Stimulated activated effector memory CD8-positive, alpha-beta T cell treated with anti-CD3 and anti-CD28 coated beads, Interleukin-12 subunit alpha, Interleukin-12 subunit beta, amount 100 ng/mL, for 72 hours (primary cell): Measurements from ENCODE around the gene SLC2A14.
A peak's percentile ranks its signal among the peaks of the same experiment; 100 is the strongest.
"Not testable (repeated sequence)": the region's sequence is repeated elsewhere in the genome, so short reads cannot be mapped to it uniquely, and the experiment has no call there.

Experiments used
- ATAC-seq: fragments of 150-1000 bp; cut with Tn5 transposase; 2 replicates; pipeline ENCODE4 v1.10.0; 2021
- DNase-seq, 2 donors: peaks; one replicate each; pipeline ENCODE4 v3.0.0; 2021 to 2022; ENCODE audit warnings: low spot score in 2 of 2
- H3K27ac Mint-ChIP-seq: one replicate; pipeline ENCODE4 v1.8.0; 2022; ENCODE audit warnings: mild to moderate bottlenecking, mixed read lengths
- H3K36me3 Mint-ChIP-seq: one replicate; pipeline ENCODE4 v1.8.0; 2022; ENCODE audit warnings: mild to moderate bottlenecking, mixed read lengths
- H3K4me1 Mint-ChIP-seq: one replicate; pipeline ENCODE4 v1.8.0; 2022; ENCODE audit warnings: mixed read lengths
- H3K4me3 Mint-ChIP-seq: one replicate; pipeline ENCODE4 v1.8.0; 2022; ENCODE audit warnings: mild to moderate bottlenecking, mixed read lengths
- H3K9me3 Mint-ChIP-seq: one replicate; pipeline ENCODE4 v1.8.0; 2022; ENCODE audit warnings: mixed read lengths

The SLC2A14 gene

DNA sequence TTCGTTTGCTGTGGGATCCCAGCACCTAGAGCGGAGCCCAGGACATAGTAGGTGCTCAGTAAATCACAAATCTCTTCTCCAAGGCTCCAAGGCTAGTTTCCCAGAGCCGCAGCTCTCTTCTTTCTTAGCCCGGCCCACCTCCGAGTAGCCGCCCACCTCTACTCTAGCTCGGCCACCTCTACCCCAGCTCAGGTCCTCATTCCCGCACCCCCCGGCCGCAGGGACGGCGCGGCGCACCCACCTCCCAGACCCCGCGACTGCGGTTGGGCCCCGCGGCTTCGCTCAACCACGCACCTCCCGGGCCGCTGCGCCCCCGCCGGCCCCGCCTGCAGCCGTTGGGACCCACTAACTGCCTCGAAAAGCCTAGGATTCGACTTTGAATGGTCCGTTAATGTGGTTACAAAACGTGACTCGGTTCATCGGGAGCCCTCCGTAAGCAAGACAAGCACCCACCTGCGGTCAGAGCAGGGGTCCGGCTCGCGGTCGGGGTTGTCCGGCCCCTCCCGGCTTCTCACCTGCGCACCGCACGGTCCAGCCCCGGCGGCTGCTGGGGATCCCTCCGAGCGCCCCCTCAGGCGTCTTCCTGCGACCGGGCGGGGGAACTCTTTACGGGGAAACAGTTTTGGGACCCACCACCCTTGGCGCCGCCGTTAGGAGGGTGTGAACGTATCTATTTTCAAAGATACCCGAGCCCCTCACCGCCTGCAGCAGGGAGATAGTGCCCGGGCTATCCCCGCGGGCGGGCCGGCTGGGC lies at the start of gene SLC2A14:
TSS of gene SLC2A14 (minus strand) at position 350 of the 754 bp plus-strand sequence. CDS start 3,035 bp downstream, outside the sequence.
- Mint-ChIP-seq H3K27ac (no peak within 1 kb of the TSS), H3K4me3 (no peak within 1 kb of the TSS), H3K4me1 (no peaks in the 10 kb centered on the region), H3K9me3 (no peaks in the 10 kb centered on the region), H3K36me3 (no peaks in the 10 kb centered on the region)
- DNase-seq (no peak), ATAC-seq (no peak)

DNA sequence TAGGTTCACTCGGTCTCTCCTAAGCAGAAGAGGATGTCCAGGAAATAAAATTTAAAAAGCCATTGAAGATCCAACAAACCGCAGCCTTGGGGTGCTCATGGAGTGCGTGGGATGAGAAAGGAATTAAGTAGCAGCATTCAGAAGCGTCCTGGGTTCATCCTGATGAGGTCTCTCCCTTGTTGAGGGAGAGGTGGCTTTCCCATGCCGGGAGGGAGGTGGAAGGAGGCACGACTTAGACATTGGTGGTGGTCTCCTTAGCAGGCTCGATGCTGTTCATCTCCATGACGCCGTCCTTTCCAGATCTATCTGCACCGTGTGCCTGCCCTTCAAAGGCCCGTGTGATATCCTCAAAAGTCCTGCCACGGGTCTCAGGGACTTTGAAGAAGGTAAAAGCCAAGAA lies 48.5 kb upstream of the SLC2A14 start:
- H3K4me3 Mint-ChIP-seq, DNase-seq, ATAC-seq, H3K9me3 Mint-ChIP-seq: not testable (repeated sequence)
- peaks cover 52% of the 10 kb centered on the region for H3K4me1 Mint-ChIP-seq
- peaks cover 83% of the 10 kb centered on the region for H3K36me3 Mint-ChIP-seq
- H3K27ac Mint-ChIP-seq: peak overlapping the region; percentile 89

- peaks cover 74% of the 10 kb centered on the region for H3K36me3 Mint-ChIP-seq
- DNase-seq, ATAC-seq, H3K9me3 Mint-ChIP-seq, H3K4me3 Mint-ChIP-seq: not testable (repeated sequence)
- H3K4me1 Mint-ChIP-seq: peaks cover 40% of the 10 kb centered on the region
- peak overlapping the region; percentile 89 for H3K27ac Mint-ChIP-seq
These were observed 45.5 kb upstream of the SLC2A14 start for GRCh38 chr12:7918268-7918590.

GRCh38 chr12:7917392-7918267 lies 44.9 kb upstream of the SLC2A14 start:
- Mint-ChIP-seq H3K4me1 (peaks cover 37% of the 10 kb centered on the region), H3K27ac (peak overlapping the region; percentile 89), H3K4me3 (no peak overlapping the region), H3K36me3 (peaks cover 68% of the 10 kb centered on the region), H3K9me3 (no peaks in the 10 kb centered on the region)
- DNase-seq: no peak
- ATAC-seq: peak; percentile 2

DNA sequence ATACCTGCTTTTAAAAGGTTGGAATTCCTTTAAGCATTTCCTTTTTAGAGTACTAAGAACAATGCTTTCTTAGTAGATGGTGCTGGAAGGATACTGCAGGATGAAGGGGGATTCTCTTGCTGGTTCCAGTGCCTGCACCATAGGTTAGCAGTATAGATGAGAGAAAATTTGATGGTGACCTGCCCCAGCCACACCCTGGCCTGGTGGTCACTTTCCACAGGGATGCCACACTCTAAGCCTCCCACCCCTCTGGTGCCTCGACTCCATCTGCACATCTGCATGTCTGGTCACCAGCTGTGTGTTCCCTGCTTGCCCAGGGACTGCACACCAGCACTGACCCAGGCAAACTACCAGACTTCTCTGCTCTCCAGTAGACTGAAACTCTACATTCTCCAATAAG lies 44.2 kb upstream of the SLC2A14 start:
- Mint-ChIP-seq H3K4me1 (peaks cover 35% of the 10 kb centered on the region), H3K36me3 (peaks cover 61% of the 10 kb centered on the region), H3K4me3 (peak overlapping the region; percentile 24), H3K27ac (peak overlapping the region; percentile 77), H3K9me3 (no peaks in the 10 kb centered on the region)
- DNase-seq: no peak
- ATAC-seq: peak; percentile 1

GRCh38 chr12:7915661-7916403 lies 43.1 kb upstream of the SLC2A14 start:
- Mint-ChIP-seq H3K27ac (peak overlapping the region; percentile 77), H3K4me1 (peaks cover 25% of the 10 kb centered on the region), H3K4me3 (peak overlapping the region; percentile 24), H3K36me3 (peaks cover 50% of the 10 kb centered on the region), H3K9me3 (no peaks in the 10 kb centered on the region)
- DNase-seq: peak in 1 of 2 donors; percentile 67
- peak; percentile 72 for ATAC-seq

DNA sequence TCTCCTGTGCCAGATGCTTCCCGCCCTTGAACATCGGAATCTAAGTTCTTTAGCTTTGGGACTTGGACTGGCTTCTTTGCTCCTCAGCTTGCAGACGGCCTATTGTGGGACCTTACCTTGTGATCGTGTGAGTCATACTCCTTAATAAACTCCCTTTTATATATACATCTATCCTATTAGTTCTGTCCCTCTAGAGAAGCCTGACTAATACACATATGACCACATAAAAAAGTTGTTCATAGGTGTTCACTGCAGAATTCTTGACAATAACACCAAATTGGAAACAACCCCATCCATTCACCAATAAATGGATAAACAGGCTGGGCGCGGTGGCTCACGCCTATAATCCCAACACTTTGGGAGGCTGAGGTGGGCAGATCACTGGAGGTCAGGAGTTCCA lies 37.4 kb upstream of the SLC2A14 start:
- not testable (repeated sequence) for H3K9me3 Mint-ChIP-seq, H3K27ac Mint-ChIP-seq, H3K4me1 Mint-ChIP-seq

DNA sequence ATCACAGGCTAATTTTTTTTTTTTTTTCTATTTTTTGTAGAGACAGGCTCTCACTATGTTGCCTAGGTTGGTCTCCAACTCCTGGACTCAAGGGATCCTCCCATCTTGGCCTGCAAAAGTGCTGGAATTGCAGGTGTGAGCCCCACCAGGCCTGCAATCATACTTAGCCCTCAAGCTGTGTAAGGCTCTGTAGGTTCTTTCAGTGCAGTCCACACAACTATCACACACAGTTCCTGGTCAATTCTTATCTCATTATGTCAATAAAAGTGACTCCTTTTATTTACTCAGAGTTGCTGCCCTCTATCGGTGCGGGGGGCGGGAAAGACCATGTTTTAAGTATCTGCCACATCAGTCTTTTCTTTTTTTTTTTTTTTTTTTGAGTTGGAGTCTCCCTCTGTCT lies 34.3 kb upstream of the SLC2A14 start:
- ATAC-seq (peak; percentile 34), DNase-seq (no peak)
- no peaks in the 10 kb centered on the region for H3K4me1 Mint-ChIP-seq

More for the DNA sequence above, 37.4 kb upstream of the SLC2A14 start:
- not testable (repeated sequence) for DNase-seq, H3K36me3 Mint-ChIP-seq, H3K4me3 Mint-ChIP-seq, ATAC-seq

GRCh38 chr12:7906303-7906702 lies 33.6 kb upstream of the SLC2A14 start:
- not testable (repeated sequence) for H3K4me3 Mint-ChIP-seq, DNase-seq, H3K4me1 Mint-ChIP-seq, H3K9me3 Mint-ChIP-seq, ATAC-seq, H3K27ac Mint-ChIP-seq, H3K36me3 Mint-ChIP-seq

More for the DNA sequence above, 34.3 kb upstream of the SLC2A14 start:
- Mint-ChIP-seq H3K4me3 (no peak overlapping the region), H3K9me3 (no peaks in the 10 kb centered on the region), H3K36me3 (no peaks in the 10 kb centered on the region), H3K27ac (peak overlapping the region; percentile 61)

- not testable (repeated sequence) for H3K4me3 Mint-ChIP-seq, H3K27ac Mint-ChIP-seq, H3K36me3 Mint-ChIP-seq, ATAC-seq, H3K4me1 Mint-ChIP-seq, DNase-seq, H3K9me3 Mint-ChIP-seq
These were observed 32.9 kb upstream of the SLC2A14 start for GRCh38 chr12:7905600-7906125.

DNA sequence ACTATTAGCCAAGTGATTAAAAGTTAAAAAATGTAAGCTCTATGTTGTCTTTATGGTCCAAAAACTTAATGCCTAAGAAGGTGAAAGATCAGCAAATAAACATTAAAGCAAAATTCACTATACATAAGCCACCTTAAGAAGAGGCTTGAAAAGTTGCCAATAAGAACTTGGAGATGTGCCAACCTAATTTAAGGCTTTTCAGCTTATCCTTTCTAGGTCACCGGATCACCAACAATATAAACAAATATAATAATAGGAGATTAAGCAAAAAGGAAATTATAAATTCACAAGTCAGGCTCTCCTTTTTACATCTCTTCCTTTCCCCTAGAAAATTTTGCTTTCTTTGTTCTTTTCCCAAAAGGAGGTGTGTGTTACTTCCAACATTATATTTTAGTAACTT lies 32.4 kb upstream of the SLC2A14 start:
- ATAC-seq (no peak), DNase-seq (no peak)
- H3K36me3 Mint-ChIP-seq: no peaks in the 10 kb centered on the region
- no peaks in the 10 kb centered on the region for H3K4me1 Mint-ChIP-seq
- no peaks in the 10 kb centered on the region for H3K9me3 Mint-ChIP-seq
- no peak overlapping the region for H3K27ac Mint-ChIP-seq
- H3K4me3 Mint-ChIP-seq: no peak overlapping the region

- not testable (repeated sequence) for H3K27ac Mint-ChIP-seq, DNase-seq, H3K9me3 Mint-ChIP-seq, H3K4me1 Mint-ChIP-seq, H3K36me3 Mint-ChIP-seq, H3K4me3 Mint-ChIP-seq, ATAC-seq
These were observed 29.7 kb upstream of the SLC2A14 start for GRCh38 chr12:7902416-7902815.

DNA sequence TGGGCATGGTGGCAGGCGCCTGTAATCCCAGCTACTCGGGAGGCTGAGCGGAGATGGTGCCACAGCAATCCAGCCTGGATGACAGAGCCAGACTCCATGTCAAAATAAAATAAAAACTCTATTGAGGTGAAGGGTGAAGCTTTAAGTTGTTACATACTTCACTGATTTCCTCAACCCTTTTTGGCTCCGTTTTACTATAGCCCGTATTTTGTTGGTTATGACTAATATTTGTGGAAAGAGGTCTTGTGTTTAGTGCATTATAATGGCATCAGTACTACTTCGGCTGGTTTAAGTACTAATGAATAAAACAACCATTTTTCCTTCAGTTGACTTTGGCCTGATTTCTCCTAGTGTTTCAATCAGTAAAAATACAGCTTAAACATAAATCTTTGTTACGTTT lies 27.0 kb upstream of the SLC2A14 start:
- Mint-ChIP-seq H3K4me3 (no peak overlapping the region), H3K27ac (no peak overlapping the region), H3K4me1 (no peaks in the 10 kb centered on the region), H3K9me3 (no peaks in the 10 kb centered on the region), H3K36me3 (no peaks in the 10 kb centered on the region)
- DNase-seq: no peak
- ATAC-seq: no peak

GRCh38 chr12:7896726-7897125 lies 24.0 kb upstream of the SLC2A14 start:
- not testable (repeated sequence) for H3K4me3 Mint-ChIP-seq, ATAC-seq, H3K9me3 Mint-ChIP-seq, H3K27ac Mint-ChIP-seq, H3K4me1 Mint-ChIP-seq, H3K36me3 Mint-ChIP-seq, DNase-seq
